Occipital lobe (tissue), 2 donors: Measurements from ENCODE around the gene FSTL5. TPM values are rescaled to one million over a fixed set of nuclear protein-coding genes. Genes with fewer than 3 reads are reported as not detected.
A peak's percentile ranks its signal among the peaks of the same experiment; 100 is the strongest.
"Not testable (repeated sequence)": the region's sequence is repeated elsewhere in the genome, so short reads cannot be mapped to it uniquely, and the experiment has no call there.

Source experiments
- DNase-seq: peaks from one replicate; lab custom pipeline; 2025; lab: John Stamatoyannopoulos, UW
- total RNA-seq: library from RNA; depleted of rRNA; stranded (reverse); fragments of >200 nt; gene quantifications from one replicate; pipeline ENCODE4 v1.2.3, GENCODE V29; 2014

Gene FSTL5
- 60.8 TPM for total RNA-seq

DNA sequence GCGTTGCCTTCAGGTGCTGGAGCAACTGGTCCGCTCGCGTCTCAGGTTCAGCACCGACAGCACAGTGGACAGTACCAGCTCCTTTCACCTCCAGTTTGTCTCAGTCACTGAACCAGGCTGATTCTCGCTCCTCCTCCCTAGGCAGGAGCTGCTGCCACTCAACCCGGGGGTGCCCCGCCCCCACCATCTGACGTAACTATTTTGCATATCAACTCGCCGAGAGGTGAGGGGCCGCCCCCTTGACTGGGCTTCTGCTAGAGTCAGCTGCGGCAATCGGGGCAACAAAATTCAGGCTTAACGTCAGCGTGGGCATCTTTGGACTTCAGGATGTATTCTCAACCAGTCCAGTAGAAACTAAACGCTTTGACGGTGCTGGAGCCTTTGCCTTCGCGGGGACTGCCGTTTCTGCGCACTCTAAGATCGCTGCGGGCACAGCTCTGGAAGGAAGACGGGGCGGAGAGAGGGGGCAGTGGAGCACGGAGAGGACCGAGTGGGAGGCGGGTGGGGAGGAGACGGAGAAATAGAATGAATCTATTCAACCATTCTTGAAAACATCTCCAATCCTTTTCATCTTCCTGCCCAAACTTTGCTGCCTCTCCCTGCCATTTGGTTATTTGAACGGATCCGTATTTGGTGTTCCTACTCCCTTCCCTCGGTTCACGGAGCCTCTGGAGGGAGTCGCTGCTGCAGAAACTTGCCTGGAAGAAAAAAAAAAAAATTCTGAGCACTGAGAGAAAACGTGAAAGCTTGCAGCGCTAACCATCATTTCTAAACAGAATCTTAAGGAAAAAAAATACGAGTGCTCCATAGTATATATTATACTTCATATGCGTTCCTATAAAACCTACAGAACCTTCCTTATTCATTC lies at the start of gene FSTL5:
TSS of gene FSTL5 (minus strand) at position 109 of the 868 bp plus-strand sequence. CDS start 52,604 bp downstream, outside the sequence.
- DNase-seq = peak; percentile 69

DNA sequence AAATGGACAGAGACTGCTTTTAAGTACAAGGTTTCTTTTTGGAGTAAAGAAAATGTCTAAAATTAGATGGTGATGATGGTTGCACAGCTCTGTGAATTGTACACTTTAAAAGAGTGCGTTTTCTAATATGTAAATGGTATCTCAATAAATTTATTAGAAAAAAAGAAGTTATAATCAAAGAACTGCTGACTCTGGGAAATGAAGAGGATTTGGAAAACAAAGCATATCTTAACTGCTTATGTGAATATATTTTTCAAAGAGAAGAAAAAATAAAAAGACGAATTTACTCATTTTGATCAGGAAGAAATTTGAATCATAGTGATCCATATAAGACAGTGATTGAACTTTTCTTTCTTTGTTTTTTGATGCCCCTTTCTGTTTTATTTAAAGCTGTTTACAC lies 45.9 kb upstream of the FSTL5 start:
- no peak for DNase-seq

DNA sequence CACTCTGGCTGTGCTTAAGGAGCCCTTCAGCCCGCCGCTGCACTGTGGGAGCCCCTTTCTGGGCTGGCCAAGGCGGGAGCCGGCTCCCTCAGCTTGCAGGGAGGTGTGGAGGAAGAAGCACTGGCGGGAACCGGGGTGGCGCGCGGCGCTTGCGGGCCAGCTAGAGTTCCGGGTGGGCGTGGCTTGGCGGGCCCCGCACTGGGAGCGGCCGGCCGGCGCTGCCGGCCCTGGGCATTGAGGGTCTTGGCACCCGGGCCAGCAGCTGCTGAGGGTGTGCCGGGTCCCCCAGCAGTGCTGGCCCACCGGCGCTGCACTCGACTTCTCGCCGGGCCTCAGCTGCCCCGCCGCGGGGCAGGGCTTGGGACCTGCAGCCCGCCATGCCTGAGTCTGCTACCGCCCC lies 39.7 kb upstream of the FSTL5 start:
- DNase-seq = not testable (repeated sequence)

DNA sequence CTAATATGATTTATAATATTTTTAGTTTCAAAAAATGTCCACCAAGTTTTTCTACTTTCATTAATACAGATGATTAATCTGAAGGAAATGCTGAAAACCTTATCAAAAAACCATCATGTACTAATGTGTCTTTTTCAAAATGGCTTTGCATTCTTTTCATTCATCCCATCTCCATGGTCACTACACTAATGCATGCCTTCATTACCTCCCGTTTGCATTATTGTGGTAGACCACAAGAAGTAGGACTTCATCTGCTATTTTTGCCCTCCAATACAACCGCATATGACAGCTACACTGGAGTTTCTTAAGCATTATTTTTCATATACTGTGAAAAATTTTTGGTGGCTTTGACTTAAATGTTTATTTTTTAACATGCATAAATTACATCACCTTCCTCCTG lies 37.9 kb upstream of the FSTL5 start:
- no peak for DNase-seq

DNA sequence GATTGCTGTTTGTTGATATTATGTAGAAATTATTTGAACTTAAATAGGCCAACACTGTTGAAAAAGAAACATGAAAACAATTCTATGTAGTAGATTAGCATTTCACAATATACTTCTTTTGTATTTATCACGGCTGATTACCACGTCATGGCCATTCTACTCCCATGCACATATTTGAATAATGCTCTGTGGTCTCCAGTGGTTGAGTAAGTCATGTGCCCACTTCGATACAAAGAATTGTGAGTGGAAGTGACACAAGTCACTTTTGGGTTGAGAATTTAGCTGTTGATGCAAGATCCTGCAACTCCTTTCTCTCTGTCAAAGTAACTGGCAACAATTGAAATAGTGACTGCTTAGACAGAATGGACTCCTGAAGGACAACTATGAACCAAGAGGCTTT lies 6.7 kb upstream of the FSTL5 start:
- no peak for DNase-seq

DNA sequence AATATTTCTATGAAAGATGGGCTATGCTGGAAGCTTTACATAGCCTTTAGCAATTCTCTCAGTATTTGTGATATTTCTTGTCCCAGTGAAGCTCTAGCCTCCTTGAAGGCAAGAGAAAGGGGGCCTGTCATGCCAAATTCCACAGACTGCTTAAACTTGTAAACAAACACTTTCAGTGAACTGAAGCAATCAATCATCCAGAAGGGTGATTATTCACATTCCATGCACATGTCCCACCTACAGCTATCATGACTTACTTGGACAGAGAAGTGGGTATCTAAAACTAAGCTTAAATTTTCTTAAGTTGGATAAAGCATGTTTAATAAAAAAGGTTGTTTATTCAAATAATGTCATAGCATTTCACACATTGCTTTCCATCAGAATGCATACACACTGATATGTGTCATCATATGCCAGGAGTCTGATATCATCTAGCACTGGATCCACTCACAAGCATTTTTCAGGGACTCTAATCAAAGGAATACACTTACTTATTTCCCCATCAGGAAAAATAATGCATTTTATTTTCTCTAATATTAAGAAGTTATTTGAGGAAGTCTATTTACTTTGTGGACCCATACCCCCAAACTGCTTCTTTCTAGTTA lies 1.2 kb upstream of the FSTL5 start:
- no peak for DNase-seq

DNA sequence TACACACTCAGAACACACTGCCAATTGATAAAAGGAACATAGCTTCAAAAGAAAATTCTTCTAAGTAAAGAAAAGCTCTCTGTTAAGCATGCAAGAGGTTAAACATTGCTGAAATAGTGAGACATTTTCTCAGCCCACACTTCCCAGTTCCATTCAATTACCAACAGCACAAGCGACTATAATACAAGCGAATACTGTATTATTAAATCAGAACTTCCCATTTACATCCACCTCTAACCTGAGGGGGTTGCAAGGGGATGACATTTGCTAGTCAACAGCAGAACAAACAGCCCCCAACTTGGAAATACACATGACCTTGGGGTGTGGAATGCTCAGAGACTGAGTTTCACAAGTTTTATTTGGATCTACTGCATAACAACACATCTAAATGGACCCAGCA lies 1.1 kb downstream of the FSTL5 start:
- DNase-seq = no peak

DNA sequence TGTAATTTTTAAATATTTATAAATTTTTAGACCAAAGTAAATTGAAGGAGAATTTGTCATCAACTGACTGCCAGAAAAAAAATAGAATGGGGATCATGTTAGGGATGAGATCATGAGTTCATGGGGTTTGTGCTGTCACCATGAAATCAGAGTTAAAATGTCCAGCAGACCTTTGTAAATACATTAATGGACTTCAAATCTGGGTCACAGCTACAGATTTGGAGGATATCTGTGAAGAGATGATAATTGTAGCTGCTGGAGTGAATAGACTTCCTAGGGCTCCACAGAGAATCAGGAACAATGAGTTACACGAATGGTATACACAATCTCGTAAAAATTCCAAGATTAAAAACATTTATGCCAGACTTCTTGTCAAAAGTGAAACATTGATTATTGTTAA lies 6.6 kb downstream of the FSTL5 start:
- DNase-seq = no peak

DNA sequence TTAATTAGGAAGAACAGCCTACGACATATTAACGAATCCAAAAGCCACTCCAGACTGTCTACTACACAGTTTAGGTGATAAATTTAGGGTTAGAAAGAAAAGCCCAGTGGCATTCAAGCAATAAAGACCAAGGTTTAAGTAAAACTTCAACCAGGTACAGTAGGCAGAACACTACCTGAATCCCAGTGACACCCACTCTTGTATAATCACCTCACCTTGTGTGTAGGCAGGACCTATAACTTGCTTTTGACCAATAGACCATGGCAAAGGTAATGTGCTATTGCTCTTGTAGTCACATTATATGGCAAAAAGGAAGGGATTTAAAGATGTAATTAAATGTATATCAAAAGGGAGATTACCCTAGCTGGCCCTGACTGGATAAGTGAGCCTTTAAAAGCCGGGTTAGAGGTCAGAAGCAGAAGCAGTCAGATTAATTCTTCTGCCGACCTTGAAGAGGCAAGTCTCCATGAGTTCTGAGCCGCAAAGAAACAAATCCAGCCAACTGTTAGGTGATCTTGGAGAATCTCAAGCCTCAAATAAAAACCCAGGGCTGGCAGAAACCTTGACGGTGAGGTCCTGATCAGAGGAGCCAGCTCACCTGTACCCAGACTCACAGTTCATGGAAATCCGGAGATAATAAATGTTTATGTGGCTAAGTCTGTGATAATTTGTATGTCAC lies 8.8 kb downstream of the FSTL5 start:
- DNase-seq = no peak

DNA sequence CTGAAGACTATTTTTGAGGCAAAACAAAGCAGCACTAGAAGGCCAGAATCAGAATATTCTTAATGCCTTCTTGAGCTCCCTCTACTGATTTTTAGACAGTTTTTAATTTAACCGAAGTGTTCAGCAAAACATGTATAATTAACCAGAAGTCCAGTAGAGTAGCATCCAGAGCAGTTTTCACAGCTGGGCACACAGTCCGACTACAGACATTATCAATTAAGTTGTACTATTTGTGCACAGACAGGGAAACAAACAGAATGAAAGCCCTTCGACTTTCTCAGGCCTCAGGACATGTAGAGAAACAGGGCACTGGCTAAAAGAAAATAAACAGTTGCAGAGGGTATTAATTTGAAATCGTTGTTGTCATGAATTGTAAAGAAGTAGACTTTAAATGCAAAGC lies 11.9 kb downstream of the FSTL5 start:
- no peak for DNase-seq

DNA sequence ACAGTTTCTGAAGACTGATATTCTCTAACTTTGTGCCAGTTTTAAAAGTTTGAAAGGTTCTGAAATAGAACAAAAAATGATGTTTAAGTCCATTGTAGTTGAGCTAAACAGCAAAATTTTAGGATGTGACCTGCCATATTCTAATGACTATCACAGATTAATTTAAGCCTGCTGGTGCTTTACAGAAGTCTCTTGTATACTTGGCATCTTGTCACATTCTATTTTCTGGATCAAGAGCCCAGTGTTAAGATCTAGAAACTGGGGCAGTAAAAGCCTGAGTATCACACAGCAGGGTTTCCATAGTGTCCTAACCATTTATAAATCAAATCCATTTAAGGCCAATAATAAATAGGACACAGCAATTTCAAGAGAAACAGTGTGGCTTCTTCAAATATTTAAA lies 12.4 kb downstream of the FSTL5 start:
- DNase-seq = no peak

DNA sequence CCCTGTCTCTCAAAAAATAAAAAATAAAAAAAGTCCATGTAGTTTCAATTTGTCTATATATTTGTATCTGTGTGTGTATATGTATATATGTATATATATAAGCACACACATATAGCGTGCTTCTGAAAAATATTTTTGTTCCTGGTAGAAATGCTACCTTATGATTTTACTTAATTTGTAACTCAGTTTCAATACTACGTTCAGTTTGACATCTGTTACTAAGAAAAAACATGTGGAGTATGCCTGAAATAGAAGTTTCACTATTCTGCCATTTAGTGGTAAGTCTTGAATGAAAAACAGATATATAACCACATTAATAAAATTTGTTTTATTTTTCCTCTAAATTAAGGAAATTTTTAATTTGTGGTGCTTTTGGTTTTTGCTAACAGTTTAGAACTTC lies 14.2 kb downstream of the FSTL5 start:
- no peak for DNase-seq

DNA sequence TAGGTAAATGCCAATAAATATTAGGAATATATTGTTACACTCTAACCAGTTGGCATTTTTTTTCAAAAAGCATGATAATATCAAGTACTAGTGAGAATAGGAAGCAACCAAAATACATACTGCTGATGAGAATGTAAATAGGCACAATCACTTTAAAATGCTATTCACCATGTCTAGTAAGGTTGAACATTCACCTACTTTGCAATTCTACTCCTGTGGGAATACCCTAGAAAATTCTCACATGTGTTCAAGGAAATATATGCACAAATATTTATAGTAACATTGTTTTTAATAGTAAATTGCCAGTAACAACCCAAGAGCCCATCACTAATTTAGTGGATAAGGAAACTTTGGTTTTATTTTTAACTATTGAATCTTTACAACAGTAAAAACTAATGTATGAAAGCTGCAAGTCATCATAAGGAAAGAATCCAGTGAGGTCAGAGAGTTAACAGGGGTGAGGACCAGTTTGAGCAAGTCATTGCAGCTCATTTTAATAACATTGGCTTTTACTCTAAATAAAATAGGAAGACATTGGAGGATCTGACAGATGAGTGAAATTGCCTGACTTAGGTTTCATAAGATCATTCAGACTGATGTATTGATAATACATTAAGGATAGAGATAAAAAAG lies 23.6 kb downstream of the FSTL5 start:
- DNase-seq = no peak

DNA sequence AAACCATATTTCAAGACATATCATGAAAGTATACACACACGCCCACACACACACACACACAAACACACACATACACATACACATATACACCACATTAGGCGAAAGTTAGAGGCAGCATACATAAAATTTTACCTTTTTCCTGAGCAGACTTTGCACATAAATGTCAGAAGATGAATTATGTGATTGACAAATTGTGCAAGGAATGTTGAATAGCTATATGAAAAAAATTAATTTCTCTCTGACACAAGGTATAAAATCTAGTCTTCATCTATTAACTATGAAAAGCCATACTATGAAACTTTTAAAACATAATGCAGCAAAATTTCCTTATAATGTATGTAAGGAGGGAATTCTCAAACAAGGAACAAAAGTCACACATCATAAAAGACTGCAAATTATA lies 24.4 kb downstream of the FSTL5 start:
- no peak for DNase-seq

DNA sequence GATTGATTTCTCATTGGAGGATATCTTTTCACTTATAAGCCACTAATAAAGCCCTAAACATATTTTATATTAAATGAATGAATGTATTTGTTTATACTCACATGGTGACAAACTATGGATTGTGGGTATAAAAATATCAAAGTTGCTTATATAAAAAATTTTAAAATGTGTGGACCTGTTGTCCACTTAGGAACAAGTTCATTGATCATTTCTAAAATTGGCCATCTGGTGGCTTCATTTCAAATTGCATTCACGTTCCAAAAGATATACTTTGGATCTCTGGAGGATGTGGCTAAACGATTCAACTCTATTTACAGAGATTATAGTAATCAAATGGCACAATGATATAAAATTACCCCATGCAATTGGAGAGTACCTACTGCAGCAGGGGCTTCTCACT lies 32.5 kb downstream of the FSTL5 start:
- DNase-seq = no peak

DNA sequence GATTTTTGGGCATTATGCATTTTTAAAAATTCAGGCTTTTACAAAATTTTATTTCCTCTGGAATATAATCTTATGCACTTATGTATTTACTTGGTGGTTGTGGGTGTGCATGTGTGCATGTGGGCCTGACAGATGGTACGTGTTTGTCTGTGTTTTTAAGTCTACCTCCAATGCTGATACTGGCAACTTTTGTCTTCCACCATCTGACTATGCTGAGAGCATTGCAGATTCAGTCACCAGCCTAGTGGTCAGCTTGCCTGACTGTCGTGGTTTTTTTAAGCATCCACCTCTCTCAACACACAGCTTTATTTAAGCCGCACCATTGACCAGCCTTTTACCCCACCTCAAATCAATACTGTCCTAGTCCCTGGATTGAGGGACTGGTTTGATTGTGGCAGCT lies 37.1 kb downstream of the FSTL5 start:
- no peak for DNase-seq

DNA sequence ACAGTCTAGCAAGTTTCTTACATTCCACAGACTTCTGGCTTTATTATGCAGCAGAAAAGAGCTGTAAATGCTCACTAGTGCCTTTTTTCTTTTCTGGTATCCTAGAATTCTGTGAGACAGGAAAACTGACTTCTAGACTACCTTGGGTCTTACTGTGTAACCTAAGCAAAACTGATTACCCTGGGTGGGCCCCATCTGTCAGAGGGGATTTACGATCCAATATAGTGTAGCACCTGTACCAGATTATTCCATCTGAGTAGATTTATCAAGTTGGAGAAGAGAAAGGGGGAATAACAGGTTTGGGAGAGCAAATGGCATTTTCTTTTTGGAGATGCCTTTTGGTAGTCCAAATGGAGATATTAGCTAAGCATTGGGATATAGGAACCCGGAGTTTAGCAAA lies 46.7 kb downstream of the FSTL5 start:
- no peak for DNase-seq

DNA sequence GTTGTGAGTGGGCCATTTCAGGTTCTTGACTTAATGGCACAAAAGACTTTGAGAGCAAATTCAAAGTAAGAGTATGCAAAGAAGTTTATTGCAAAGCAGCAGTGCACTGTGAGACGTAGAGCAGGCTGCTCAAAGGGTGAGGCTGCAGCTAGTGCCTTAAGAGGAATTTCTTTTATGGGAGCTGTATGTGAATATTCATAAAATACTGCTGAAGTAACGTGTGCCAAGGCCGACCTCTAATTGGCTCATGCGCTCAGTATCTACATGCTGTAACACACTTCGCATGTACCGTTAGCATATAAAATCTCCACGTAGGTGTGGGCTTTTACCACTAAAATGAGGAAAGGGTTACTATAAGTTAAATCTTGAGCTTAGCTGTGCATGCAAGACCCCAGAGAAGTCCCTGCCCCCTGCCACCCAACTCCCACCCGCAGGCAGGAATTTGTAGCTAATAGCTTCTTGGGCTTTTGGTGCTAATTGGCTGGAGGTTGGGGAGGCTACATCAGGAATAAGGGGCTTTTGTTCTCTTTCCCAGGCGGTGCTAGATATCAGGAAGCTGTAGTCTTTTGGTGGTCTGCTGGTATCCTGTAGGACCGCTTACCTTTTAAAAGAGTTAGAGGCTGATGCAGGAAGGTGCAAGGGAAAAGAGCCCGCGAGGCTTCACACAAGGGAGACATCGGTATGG lies 47.6 kb downstream of the FSTL5 start:
- no peak for DNase-seq

DNA sequence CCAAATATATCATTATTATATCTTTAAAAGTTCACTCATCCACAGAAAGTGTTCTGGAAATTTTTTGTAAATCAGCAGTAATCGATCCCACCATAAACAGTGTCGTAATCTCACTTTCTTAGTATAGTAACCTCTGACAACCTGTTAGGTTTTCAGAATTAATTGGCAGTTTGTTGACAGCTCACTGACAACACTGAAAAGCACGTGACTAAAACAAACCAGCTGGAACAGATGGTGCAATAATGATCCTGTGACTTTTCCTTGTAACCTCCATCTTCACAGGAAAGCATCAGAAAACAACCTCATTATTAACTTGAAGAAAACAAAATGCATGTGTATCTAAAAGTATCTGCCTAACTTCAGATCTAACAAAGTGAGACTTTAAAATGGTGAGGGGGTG lies 48.5 kb downstream of the FSTL5 start:
- DNase-seq = no peak

DNA sequence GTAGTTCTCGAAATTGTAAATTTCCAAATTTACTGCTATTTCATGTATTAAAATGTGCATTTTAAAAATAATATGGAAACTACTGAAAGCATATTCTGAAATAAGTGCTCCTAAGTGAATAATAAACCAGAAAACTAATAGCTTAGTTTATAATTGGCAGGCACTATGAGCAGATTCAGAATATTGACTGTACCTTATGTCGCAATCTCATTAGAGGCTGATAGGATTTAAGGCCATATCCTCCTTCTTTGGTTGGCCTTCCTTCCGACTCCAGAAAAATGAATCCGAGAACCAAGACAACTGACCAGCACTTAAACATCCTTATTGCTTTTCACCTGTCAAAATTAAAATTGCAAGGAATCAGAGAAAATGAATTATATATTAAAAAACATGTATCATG lies 52.7 kb downstream of the FSTL5 start:
- DNase-seq = no peak

DNA sequence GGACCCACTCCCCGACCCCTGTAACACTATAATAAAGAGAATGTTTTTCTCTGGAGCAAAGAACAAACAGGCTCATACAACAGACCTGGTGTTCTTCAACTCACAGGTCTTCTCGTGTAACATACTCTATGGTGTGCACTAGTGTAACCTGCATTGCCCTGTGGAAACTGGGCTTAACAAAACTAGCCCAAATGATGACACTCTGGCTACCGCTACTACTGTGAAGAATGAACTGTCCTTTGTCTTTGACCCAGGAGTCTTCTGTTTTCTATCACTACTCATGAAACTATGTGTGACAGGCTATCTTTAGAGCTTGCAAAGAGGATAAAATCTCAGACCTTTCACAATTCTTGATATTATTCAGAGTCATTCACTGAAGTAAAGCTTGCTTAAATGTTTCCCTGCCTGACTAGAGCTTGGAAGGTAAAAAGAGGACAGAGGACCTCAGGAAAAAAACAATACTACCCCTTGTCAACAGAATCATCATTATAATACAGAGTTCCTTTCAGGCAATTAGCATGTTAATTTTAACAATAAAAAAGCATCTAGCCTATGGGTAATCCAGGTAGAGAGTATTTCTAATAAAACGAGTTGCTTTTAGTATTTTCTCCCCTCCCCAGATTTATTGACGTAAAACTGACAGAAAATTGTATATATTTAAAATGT lies 59.2 kb downstream of the FSTL5 start:
- no peak for DNase-seq
